ENCODE results near the gene SOS2. TPM values are rescaled to one million over a fixed set of nuclear protein-coding genes. Genes with fewer than 3 reads are reported as not detected.

Gene SOS2
- polyA plus RNA-seq, 3 donors, result 9.3 to 24.3 (median 12.0) TPM

DNA sequence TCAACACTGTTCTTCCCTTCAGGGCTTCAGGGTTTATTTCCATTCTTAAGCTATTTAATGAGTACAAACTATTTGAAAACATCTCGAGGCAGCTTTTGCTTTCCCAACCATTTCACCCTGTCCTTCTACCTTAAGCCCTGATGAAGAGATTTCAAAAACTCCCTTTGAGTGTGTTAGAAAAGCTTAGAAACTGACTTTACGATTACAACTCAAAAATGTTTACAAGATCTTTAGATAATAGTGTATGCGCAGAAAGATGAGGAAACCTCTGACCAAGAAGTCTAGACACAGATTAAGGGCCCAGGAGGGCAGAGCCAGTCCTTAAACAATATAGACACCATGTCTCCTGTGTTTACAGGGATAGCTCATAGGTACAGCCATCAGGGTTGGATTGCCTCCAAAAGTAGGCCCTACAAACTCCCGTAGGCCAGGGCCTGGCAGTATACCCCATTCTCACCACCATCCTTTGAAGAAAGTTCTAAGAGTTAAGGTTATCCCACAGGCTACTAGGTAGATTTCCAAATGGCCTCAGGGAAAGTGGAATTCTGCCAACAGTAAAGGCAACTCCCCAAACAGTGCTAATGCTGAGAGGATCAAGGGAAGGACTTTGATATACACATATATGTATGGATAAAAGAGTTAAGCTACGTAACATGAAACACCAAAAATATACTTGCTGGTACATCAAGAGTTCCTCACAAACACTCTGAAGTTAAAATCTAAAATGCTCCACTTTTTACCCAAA is 11.4 kb upstream of the SOS2 start:
- H3K36me3 ChIP-seq (replicated peaks in 1 of 2; ENCODE audit: control insufficient read depth in 1 of 2, insufficient read depth in 2 of 2, low read length in 2 of 2), result no peaks in the 10 kb centered on the region
- no peak for DNase-seq
- peaks cover 3% of the 10 kb centered on the region in 2 donors for H3K4me1 ChIP-seq (ENCODE audit: control insufficient read depth in 1 of 2, insufficient read depth in 2 of 2, low read length in 2 of 2)
- H3K79me2 ChIP-seq (ENCODE audit: insufficient read depth, low read length), result no peaks in the 10 kb centered on the region
- H3K9ac ChIP-seq (ENCODE audit: insufficient read depth, low read length, poor library complexity, severe bottlenecking), result no peak overlapping the region
- H3K27ac ChIP-seq (ENCODE audit: low read depth in 1 of 2, low read length in 2 of 2), result no peak overlapping the region
- Mint-ChIP-seq H3K36me3 (peaks cover 2 to 4% of the 10 kb centered on the region in 2 donors), H3K27me3 (ENCODE audit: low read depth in 3 of 3) (peaks cover 0 to 1% (median 0%) of the 10 kb centered on the region in 3 donors), H3K9me3 (peaks cover 0 to 2% (median 0%) of the 10 kb centered on the region in 7 donors), H3K4me1 (peaks cover 3% of the 10 kb centered on the region), H3K4me3 (no peak overlapping the region), H3K27ac (peak overlapping the region in 1 of 7 donors; percentile 15)
- H3K9me3 ChIP-seq (replicated peaks in 1 of 2; ENCODE audit: control insufficient read depth in 1 of 2, insufficient read depth in 1 of 2, low read length in 2 of 2), result no peaks in the 10 kb centered on the region
- H3K4me2 ChIP-seq (replicated peaks; ENCODE audit: extremely low read depth, low read length, poor library complexity, severe bottlenecking), result no peak overlapping the region
- no peak overlapping the region for H2AFZ ChIP-seq (ENCODE audit: insufficient read depth, low read depth, low read length, poor library complexity, severe bottlenecking)
- intact Hi-C loops (cut with micrococcal nuclease), result no loop called here
- TF ChIP-seq CTCF (IDR thresholded peaks at IDR 0.05), result no peak
- no peak overlapping the region for H3K4me3 ChIP-seq (replicated peaks in 1 of 3; ENCODE audit: low read depth in 2 of 3, low read length in 3 of 3)
- 100% methylated on average over 1 of the region's 5 CpGs for WGBS (ENCODE audit: insufficient coverage)
- no peaks in the 10 kb centered on the region for H3K27me3 ChIP-seq (ENCODE audit: control insufficient read depth in 2 of 2, insufficient read depth in 2 of 2, low read length in 2 of 2)
- H4K20me1 ChIP-seq (ENCODE audit: insufficient read depth, low read length), result no peaks in the 10 kb centered on the region

DNA sequence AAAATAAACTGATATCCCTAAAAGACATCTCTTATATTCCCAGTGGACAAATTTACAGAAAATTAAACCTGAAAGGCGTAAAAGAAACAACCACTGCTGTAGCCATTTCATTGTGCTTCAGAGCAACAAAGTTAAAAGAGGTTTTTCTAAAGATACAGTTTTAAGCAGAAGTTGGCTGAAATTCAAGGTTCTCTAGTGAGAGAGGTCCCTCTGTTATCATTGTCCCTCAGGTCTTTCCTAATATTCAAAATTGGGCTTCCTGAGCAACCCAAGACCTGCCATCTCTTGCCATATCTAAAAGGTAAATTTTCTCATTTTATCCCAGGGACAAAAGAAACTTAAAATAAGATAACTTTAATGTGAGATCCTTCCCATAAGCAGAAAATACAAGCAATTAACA is 10.7 kb upstream of the SOS2 start:
- Histone ChIP-seq H3K4me3 (replicated peaks in 1 of 3; ENCODE audit: low read depth in 2 of 3, low read length in 3 of 3) (no peak overlapping the region), H3K9me3 (replicated peaks in 1 of 2; ENCODE audit: control insufficient read depth in 1 of 2, insufficient read depth in 1 of 2, low read length in 2 of 2) (no peaks in the 10 kb centered on the region), H4K20me1 (ENCODE audit: insufficient read depth, low read length) (no peaks in the 10 kb centered on the region), H3K4me1 (ENCODE audit: control insufficient read depth in 1 of 2, insufficient read depth in 2 of 2, low read length in 2 of 2) (peaks cover 9% of the 10 kb centered on the region in 2 donors), H3K9ac (ENCODE audit: insufficient read depth, low read length, poor library complexity, severe bottlenecking) (no peak overlapping the region), H3K27ac (ENCODE audit: low read depth in 1 of 2, low read length in 2 of 2) (no peak overlapping the region), H3K27me3 (ENCODE audit: control insufficient read depth in 2 of 2, insufficient read depth in 2 of 2, low read length in 2 of 2) (no peaks in the 10 kb centered on the region), H3K4me2 (replicated peaks; ENCODE audit: extremely low read depth, low read length, poor library complexity, severe bottlenecking) (no peak overlapping the region), H3K36me3 (replicated peaks in 1 of 2; ENCODE audit: control insufficient read depth in 1 of 2, insufficient read depth in 2 of 2, low read length in 2 of 2) (no peaks in the 10 kb centered on the region), H2AFZ (ENCODE audit: insufficient read depth, low read depth, low read length, poor library complexity, severe bottlenecking) (no peak overlapping the region), H3K79me2 (ENCODE audit: insufficient read depth, low read length) (no peaks in the 10 kb centered on the region)
- Mint-ChIP-seq H3K4me3 (no peak overlapping the region), H3K9me3 (peaks cover 0 to 2% (median 0%) of the 10 kb centered on the region in 7 donors), H3K4me1 (peaks cover 9% of the 10 kb centered on the region), H3K27ac (no peak overlapping the region), H3K36me3 (peaks cover 2 to 4% of the 10 kb centered on the region in 2 donors), H3K27me3 (ENCODE audit: low read depth in 3 of 3) (peaks cover 0 to 1% (median 0%) of the 10 kb centered on the region in 3 donors)
- intact Hi-C loops (cut with micrococcal nuclease), result no loop called here
- DNase-seq, result no peak
- WGBS (ENCODE audit: insufficient coverage), result no CpG with 5 or more reads among the region's 1 CpG
- no peak for TF ChIP-seq CTCF (IDR thresholded peaks at IDR 0.05)

All from CD14-positive monocyte (primary cell).